Measurements from ENCODE around the gene CELA3B.
"Not testable (repeated sequence)": the region's sequence is repeated elsewhere in the genome, so short reads cannot be mapped to it uniquely, and the experiment has no call there.

The CELA3B gene

GRCh38 chr1:21944733-21945073, 32.1 kb upstream of the CELA3B start:
- FAIRE-seq, result no peak

DNA sequence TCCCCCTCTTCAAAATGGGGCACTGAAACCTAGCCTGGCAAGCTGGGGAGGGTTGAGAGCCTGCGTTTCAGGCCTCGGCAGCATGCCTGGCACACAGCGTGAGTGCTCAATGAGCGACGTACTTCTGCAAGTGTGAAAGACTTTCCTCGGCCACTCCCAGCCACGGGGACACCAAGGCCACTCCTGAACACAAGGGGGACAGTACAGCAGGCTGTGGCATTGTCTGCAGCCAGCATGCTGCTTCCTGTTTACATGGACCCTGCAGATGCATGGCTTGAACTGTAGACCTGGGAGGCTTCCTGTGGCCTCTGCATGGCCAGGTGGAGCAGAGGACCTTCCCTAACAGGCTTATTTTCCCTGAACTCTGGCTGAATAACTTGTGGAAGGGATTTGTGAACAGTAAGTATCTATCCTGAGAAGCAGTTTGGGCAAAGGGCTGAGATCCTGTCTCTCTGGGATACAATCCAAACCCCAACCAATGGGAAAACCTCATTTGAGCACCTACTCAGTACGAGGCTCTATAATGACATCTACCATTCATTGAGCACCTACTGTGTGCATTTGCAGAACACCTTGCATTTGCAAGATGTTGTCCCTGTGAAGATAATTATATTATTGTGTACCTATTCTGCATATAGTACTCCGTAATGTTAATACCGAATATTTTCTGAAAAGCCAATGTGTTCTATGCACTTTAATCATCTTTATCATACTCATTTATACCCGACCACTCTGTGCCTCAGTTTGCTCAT, 29.8 kb upstream of the CELA3B start:
- no peak for FAIRE-seq

DNA sequence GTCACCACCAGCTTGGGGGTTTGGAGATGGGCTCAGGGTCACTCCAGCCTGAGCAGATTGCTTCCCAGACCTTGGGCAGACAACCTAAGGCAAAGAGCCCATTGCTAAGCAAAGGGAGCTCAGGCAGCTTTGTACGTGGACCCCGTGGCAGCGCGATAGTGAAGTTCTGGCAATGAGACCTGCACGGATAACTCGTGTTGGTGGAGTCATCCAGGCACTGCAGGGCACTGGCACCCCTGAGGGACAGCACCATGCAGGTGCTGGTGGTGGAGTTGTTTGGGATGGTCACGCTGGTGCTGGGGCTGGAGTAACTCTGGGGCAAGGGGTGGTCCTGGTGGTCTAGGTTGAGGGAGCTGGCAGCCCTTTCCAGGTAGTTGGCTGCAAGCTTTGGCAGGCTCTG, 26.1 kb upstream of the CELA3B start:
- FAIRE-seq, result no peak

GRCh38 chr1:21951226-21951870, 25.5 kb upstream of the CELA3B start:
- no peak for FAIRE-seq

DNA sequence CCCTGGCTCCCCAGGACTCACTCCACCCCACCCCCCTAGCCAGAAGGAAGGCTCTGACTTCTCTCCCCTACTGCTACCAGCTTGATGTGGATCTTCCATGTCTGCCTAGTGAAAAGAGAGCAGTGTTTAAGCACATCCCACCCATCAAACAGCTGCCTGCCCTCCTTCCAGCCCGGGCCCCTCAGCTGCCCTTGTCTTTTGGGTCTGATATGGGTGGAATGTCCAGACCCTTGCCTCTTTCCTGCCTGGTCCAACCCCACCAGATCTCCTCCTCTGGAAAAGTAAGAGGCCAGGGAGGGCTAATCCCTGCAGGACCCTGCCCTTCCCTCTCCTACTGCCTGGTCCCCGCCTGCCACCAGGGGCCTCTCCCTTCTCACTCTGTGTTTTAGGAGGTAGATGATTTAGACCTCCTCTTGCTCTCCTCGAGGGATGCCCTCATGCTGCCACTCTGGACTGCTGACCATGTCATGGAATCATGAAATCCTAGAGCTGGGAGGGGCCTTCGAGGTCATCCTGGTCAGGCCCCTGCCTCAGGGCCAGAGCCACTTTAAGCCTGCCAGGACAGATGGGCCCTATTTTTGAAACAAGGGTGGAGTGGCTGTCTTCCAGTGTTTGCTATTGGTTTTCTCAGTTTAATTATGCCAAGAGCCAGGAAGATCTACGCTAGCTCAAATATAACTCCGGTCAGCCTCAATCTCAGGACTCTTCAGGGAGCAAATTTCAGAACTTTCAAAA, 23.9 kb upstream of the CELA3B start:
- no peak for FAIRE-seq

DNA sequence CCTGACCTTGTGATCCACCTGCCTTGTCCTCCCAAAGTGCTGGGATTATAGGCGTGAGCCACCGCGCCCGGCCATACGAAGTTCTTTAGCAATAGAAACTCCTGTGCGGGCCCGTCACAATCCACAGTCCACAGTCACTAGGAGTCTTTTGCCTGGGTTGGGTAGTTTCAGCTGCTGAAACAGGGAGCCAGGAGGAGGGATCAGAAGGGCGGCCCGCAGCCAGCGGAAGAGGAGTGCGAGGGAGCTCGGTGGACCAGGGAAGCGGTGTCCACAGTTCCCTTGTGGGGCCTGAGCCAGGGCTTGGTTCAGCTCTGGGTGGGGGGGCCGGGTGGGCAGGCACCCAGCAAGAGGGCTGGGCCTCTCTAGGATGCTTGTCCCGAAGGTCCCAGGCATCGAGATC, 21.8 kb upstream of the CELA3B start:
- no peak for FAIRE-seq

- FAIRE-seq, result no peak
These were observed 21.1 kb upstream of the CELA3B start for GRCh38 chr1:21955501-21956281.

GRCh38 chr1:21956720-21957552, 19.9 kb upstream of the CELA3B start:
- FAIRE-seq, result no peak

- FAIRE-seq, result no peak
These were observed 15.5 kb upstream of the CELA3B start for GRCh38 chr1:21961337-21961736.

- FAIRE-seq, result no peak
These were observed 15.0 kb upstream of the CELA3B start for GRCh38 chr1:21961799-21962198.

DNA sequence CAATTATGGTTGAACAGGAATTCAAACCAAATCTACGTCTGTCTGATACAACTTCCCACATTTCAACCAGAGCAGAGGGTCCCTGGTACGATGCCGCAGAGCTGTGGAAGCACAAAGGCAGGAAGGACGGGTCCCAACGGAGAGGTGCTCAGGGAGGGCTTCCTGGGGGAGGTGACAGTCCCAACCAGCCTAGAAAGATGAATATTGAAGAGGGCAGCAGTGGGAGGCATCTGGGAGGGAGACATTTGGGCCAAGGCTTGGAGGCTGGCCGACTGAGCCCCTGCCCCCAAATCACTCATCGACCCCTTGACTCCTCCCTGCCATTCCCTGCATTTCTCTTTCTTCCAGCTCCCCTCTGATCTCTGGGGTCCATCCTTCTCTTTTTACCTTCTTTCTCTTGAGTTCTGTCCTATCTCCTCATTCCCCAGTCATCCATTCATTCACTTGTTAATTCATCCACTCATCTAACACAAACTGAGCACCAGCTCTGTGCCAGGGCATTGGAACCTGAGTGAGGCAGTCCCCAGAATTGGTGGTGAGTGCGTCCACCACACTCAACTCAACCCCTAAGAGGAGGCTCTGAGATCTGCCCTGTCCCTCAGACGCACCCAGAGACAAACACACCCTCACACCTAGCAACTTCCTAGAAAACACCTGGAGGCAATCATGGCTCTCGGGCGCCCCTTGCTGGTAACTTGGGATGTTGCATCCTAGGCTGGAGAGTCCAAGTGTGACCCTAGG, 13.2 kb upstream of the CELA3B start:
- FAIRE-seq, result no peak

DNA sequence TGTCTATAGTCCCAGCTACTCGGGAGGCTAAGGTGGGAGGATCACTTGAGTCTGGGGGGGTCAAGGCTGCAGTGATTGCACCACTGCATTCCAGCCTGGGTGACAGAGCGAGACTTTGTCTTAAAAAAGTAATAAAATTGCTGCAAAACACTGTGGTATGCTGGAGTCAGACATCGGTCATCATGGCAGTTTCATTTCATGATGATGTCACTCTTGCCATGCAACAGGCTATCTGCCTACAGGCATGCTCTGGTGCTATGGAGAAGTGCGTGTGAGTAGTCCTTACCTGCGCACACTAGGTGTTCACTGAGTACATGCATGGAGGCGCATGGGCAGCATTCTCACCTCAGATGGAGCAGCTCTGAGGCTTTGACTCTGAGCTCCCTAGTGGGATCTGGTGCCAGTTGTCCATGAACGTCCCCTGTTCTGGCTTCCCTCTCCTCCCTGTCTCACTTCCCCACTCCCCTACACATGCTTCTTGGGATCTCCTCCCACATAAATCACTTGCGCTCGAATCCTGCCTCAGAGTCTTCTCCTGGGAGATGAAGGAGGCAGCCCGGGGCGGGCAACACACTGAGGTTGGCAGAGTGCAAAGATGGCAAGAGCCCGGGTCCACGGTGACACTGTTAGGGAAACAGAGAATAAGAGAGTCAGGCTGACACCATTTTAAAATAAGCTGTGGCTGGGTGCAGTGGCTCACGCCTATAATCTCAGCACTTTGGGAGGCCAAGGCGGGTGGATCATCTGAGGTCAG, 10.4 kb upstream of the CELA3B start:
- FAIRE-seq, result no peak

GRCh38 chr1:21967216-21967615, 9.6 kb upstream of the CELA3B start:
- not testable (repeated sequence) for FAIRE-seq

DNA sequence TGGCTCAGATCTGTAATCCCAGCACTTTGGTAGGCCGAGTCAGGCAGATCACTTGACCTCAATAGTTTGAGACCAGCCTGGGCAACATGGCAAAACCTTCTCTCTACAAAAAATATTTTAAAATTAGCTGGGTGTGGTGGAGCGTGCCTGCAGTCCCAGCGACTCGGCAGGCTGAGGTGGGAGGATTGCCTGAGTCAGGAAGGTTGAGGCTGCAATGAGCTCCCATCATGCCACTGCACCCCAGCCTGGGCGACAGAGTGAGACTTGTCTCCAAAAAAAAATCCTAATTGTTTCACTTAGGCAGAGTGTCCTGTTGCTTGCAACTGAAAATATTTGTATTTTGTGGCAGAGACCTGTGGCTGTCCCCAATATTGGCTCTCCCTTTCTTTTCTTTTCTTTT, 7.8 kb upstream of the CELA3B start:
- not testable (repeated sequence) for FAIRE-seq

- FAIRE-seq, result not testable (repeated sequence)
These were observed 6.3 kb upstream of the CELA3B start for GRCh38 chr1:21970523-21970922.

DNA sequence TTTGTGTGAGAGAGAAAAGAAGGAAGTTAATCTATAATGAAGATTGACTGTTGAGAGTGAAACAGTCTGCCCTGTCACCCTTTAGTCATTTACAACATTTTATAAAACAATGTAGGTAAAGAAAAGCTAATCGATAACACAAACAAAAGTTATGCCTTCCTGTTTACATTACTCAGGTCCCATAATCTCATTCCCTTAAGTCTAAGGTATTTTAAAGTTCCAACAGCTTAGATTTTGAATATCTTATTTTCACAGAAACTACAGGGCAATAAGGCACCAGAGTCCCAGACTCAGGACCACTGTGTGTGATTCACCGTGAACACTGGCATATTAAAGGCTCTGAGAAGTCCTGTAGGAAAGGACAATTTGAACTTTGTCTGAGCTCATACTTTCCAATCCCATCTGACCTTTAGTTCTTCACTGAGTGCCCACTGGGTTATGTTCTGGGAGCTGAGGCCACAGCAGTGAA, 3.8 kb upstream of the CELA3B start:
- FAIRE-seq, result peak; percentile 31

DNA sequence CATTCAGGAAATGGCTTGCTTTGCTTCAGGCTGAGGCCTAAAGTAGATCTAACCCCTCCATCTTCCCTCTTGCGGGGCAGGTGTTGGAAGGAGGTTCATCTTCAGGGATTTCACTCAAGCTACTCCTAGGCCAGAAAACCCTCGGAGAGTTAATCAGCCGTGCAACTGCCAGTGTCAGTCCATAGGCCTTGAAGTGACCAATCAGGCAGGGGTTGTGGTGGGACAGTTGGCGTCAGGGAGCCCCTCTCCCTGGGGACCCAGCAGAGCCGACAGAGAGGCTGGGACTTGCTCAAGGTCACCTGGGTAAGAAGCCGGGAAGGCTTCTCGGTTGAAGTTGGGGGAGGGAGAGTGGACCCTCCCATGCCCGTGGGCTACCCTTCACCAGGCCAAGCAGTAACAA, 2.9 kb upstream of the CELA3B start:
- not testable (repeated sequence) for FAIRE-seq

DNA sequence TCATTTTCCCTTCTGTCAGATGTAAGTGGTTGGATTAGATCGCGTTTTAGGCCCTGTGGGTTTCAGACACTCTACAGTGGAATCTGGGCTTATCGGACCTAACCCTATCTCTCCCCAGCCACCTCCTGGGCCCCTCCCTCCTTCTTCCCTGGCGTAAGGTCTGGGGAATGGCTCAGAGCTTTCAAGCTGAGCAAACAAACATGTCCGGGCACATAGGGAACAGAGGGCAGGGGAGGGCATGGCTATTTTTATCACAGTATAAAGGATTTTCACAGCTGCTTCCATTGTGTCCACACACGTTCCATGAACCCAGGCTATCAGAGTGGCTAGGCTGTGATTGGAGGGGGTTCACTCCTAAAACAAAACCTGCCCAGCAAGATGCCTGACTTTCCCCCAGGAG, 2.1 kb upstream of the CELA3B start:
- not testable (repeated sequence) for FAIRE-seq

DNA sequence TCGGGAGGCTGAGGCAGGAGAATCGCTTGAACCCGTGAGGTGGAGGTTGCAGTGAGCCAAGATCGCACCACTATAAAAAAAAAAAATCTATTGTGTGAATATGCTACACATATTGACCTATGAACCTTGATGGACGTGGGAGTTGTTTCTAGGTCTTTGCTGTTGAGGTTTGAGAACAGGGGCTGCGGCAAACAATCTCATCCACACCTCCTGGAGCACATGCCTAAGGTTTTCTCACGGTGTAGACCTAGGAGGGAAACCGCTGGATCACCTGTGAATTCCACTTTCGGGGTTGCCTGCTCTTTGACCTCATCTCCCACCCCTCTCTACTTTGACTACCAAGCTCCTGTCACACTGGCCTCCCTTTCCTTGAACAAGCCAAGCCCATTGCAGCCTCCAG, 1.5 kb upstream of the CELA3B start:
- not testable (repeated sequence) for FAIRE-seq

DNA sequence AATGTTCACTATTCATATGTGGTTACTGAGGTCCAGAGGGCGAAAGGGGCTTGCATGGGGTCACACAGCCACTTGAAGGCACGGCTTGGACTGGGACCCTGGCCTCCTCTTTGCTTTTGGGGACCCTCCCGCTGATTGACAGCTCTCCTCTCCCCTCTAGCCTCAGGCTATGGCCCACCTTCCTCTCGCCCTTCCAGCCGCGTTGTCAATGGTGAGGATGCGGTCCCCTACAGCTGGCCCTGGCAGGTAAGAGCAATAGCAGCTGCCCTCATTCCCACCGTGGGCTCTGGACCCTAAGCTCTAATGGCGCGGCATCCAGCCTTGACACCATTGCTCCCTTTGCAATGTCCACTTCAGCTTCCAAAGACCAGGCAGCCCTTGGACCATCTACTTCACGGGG, 1.4 kb downstream of the CELA3B start:
- FAIRE-seq, result not testable (repeated sequence)

Data from colon (tissue), 2 donors.